GM12875 (cell line): ENCODE data around the gene CDX4.

Source experiments
- H3K4me3 ChIP-seq: one replicate; pipeline ENCODE4 v1.5.1; 2011; ENCODE audit warnings: low read depth, low read length, control low read depth
- TF ChIP-seq, protein P1 (sequence below): IDR thresholded peaks from 2 replicates; pipeline ENCODE4 v1.5.1; 2011; ENCODE audit warnings: low read depth, mild to moderate bottlenecking, control low read depth, inconsistent platforms, low read length, moderate library complexity, borderline replicate concordance; ENCODE audit not compliant: insufficient read depth

The CDX4 gene, protein sequence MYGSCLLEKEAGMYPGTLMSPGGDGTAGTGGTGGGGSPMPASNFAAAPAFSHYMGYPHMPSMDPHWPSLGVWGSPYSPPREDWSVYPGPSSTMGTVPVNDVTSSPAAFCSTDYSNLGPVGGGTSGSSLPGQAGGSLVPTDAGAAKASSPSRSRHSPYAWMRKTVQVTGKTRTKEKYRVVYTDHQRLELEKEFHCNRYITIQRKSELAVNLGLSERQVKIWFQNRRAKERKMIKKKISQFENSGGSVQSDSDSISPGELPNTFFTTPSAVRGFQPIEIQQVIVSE

DNA sequence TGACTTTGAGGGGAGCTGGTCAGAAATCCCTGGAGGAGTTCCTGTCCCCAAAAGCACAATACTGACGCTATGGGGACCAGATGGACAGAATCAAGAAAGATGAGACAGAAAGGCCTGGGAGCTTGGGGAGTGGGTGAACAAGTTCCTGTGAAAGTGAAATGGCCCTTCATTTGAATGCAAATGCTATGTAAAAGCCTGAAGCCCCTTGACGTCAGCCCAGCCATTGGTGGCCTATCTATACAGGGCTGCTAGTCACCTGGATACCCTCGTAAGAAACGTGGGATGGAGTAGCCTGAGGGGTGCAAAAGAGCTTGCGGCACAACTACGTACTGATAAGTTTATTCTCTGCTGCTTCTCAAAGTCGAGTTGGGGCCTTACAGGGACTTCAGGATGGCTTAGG lies at the start of gene CDX4:
TSS of gene CDX4 (plus strand) at position 223 of the 400 bp plus-strand sequence. CDS start 201 bp downstream, outside the sequence.
- no peak within 1 kb of the TSS for H3K4me3 ChIP-seq
- TF ChIP-seq, protein P1, sequence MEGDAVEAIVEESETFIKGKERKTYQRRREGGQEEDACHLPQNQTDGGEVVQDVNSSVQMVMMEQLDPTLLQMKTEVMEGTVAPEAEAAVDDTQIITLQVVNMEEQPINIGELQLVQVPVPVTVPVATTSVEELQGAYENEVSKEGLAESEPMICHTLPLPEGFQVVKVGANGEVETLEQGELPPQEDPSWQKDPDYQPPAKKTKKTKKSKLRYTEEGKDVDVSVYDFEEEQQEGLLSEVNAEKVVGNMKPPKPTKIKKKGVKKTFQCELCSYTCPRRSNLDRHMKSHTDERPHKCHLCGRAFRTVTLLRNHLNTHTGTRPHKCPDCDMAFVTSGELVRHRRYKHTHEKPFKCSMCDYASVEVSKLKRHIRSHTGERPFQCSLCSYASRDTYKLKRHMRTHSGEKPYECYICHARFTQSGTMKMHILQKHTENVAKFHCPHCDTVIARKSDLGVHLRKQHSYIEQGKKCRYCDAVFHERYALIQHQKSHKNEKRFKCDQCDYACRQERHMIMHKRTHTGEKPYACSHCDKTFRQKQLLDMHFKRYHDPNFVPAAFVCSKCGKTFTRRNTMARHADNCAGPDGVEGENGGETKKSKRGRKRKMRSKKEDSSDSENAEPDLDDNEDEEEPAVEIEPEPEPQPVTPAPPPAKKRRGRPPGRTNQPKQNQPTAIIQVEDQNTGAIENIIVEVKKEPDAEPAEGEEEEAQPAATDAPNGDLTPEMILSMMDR, result no peak

- TF ChIP-seq, protein P1, result no peak
- H3K4me3 ChIP-seq, result no peak overlapping the region
These were observed 48.5 kb upstream of the CDX4 start for GRCh38 chrX:73398185-73398914.

DNA sequence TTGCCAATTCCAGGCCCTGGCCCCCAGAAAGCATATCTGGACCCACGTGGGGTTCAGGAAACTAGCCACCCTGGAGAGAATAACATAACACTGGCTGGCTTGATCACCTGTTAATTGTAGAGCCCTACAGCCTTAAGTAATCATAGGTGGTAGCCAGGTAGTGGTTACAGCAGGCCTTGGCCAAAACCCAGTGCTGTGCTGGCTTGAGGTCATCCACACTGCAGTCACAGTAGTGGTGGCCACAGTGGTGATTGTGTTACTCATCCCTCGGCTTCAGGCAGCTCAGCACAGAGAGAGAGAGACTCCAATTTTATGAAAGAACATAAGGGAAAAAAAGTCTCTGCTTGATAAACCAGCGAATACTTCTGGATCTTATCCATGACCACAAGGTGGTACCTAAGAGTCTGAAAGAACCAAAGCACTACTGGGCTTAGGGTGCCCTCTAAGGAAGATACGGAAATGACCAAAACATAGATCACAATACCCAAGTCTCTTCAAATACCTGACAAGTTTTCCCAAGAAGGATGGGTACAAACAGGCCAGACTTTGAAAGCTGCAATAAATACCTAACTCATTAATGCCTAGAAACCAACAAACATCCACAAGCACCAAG lies 46.6 kb upstream of the CDX4 start:
- TF ChIP-seq, protein P1, result no peak
- no peak overlapping the region for H3K4me3 ChIP-seq

GRCh38 chrX:73401591-73402266 lies 45.1 kb upstream of the CDX4 start:
- TF ChIP-seq, protein P1, result no peak
- no peak overlapping the region for H3K4me3 ChIP-seq

DNA sequence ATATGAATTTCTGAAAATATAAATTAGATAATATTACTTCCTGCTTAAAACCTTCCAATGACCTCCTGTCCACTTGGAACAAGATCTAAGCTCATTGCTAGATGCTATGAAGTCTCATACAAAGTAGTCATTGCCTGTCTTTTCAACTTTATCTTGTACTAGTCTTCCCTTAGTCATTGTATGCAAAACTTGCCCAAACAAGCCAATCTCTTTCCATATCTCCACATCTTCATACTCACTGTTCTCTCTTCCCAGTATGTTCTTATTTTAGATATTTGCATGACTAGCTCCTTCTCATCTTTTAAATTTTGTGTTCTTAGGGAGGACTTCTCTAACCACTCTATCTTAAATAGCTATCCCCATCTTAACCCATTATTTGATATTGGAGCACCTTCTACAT lies 33.9 kb upstream of the CDX4 start:
- TF ChIP-seq, protein P1, result no peak
- no peak overlapping the region for H3K4me3 ChIP-seq

GRCh38 chrX:73447311-73447794 lies 500 bp downstream of the CDX4 start:
- TF ChIP-seq, protein P1, result no peak
- H3K4me3 ChIP-seq, result no peak overlapping the region
